ENCODE data around the gene LIF. TPM values are rescaled to one million over a fixed set of nuclear protein-coding genes. Genes with fewer than 3 reads are reported as not detected.
A peak's percentile ranks its signal among the peaks of the same experiment; 100 is the strongest.

Gene LIF
- total RNA-seq, 2 experiments from 2014 or later, result 160 to 161 TPM

DNA sequence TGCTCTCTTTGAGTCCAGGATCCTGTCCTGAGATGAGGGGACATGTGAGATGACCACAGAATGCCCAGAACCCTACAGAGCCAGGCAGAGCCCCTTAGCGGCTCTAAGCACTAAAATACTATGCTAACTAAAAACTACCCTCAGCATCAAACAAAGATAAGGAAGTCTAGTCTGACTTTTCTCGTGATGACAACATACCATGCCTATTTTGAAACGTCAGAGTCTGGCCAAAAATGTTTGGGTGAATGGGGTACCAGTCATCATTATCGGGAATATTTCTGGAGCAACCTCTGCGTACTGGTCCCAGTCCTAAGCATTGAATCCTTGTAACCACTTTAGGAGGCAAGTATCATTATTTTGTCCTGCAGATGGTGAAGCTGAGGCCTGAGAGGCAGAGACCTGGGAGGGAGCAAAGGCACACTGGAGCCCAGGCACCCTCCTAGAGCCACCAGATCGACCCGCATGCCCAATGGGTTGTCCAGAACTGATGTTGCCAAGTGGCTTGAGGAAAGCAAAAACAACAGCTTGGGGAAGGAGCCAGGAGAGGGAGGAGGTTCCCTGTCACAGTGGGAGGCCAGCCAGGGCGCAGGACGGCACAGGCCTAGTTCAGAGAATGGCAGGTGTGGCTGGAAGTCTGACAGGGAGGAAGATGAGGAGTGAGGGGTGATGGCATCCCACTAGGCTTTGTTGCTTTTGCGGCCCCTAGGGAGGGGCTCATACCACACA is 27.3 kb upstream of the LIF start:
- TF ChIP-seq, protein P1, sequence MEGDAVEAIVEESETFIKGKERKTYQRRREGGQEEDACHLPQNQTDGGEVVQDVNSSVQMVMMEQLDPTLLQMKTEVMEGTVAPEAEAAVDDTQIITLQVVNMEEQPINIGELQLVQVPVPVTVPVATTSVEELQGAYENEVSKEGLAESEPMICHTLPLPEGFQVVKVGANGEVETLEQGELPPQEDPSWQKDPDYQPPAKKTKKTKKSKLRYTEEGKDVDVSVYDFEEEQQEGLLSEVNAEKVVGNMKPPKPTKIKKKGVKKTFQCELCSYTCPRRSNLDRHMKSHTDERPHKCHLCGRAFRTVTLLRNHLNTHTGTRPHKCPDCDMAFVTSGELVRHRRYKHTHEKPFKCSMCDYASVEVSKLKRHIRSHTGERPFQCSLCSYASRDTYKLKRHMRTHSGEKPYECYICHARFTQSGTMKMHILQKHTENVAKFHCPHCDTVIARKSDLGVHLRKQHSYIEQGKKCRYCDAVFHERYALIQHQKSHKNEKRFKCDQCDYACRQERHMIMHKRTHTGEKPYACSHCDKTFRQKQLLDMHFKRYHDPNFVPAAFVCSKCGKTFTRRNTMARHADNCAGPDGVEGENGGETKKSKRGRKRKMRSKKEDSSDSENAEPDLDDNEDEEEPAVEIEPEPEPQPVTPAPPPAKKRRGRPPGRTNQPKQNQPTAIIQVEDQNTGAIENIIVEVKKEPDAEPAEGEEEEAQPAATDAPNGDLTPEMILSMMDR (IDR thresholded peaks at IDR 0.05), result no peak
- peaks cover 39% of the 10 kb centered on the region for H3K4me1 Mint-ChIP-seq (ENCODE audit: low read depth)
- POLR2A ChIA-PET, result no interaction called here

DNA sequence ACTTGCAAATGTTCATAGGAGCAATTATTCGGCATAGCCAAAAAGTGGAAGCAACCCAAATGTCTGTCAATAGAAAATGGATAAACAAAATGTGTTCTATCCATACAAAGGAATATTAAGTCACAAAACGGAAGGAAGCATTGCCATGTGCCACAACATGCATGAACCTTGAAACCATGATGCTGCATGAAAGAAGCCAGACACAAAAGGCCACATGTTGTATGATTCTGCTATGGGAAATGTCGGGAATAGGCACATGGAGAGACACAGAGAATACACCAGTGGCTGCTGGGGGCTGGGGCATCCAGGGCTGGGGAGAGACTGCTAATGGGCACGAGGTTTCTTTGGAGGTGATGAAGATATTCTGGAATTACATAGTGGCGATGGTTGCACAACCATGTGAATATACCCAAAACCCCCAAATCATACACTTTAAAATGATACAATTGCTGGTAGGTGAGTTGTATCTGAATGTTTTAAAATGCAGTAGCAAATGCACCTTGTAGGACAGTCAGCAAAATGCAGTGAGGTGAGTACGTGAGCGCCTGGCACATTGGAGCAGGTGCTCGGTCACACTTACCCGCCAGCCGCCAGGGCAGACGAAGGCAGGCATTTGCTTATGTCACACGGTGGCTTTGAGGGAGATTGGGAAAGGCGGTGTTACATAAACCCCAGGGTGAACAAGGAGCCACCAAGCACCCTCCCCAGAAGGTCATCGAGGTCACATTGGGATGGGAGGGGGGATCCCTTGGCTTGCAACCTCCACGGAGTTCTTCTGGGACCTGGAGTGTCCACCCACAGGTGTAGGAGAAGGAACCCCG is 26.4 kb upstream of the LIF start:
- CTCF ChIA-PET, result interaction anchor here (1.0 kb wide), 1 partner anchor 18 kb away, joined by 4 read pairs; no protein-coding TSS in a partner anchor
- no peaks in the 10 kb centered on the region for H3K27me3 Mint-ChIP-seq
- intact Hi-C loops (cut with micrococcal nuclease), result no loop called here
- peaks cover 46% of the 10 kb centered on the region for H3K4me1 Mint-ChIP-seq (ENCODE audit: low read depth)
- POLR2A ChIA-PET, result no interaction called here
- H3K27ac Mint-ChIP-seq, result peak overlapping the region; percentile 28
- DNase-seq (no peak), ATAC-seq (no peak)
- H3K4me3 Mint-ChIP-seq, result no peak overlapping the region
- no peaks in the 10 kb centered on the region for H3K9me3 Mint-ChIP-seq
- TF ChIP-seq, protein P1 (IDR thresholded peaks at IDR 0.05), result no peak
- H3K36me3 Mint-ChIP-seq (ENCODE audit: low read depth), result peaks cover 16% of the 10 kb centered on the region

More for the DNA sequence above, 27.3 kb upstream of the LIF start:
- Mint-ChIP-seq H3K4me3 (no peak overlapping the region), H3K9me3 (no peaks in the 10 kb centered on the region), H3K27me3 (no peaks in the 10 kb centered on the region), H3K36me3 (ENCODE audit: low read depth) (peaks cover 11% of the 10 kb centered on the region), H3K27ac (no peak overlapping the region)
- CTCF ChIA-PET, result interaction anchor here (1.4 kb wide), 1 partner anchor 14 kb away, joined by 5 read pairs; no protein-coding TSS in a partner anchor
- intact Hi-C loops (cut with micrococcal nuclease), result no loop called here
- no peak for DNase-seq
- ATAC-seq, result no peak

DNA sequence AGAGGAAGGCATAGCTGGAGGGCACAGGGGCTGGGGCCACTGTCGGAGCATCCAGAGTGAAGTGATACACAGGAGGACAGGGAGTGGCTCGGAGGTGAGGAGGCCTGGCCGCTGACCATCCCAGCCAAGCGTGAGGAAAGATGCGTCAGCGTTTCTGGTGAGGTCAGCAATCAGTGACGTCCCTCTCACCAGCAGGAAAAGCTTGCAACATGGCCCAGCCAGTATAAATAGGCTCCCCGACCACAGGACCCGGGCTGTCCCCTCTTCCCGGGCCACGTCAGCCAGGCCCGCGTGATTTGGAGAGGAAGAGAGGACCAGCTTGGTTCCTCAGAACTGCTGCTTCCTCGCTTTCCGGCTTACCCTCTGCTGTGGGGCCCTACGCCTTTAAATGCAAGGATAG is 24.3 kb upstream of the LIF start:
- DNase-seq, result no peak
- peaks cover 28% of the 10 kb centered on the region for H3K36me3 Mint-ChIP-seq (ENCODE audit: low read depth)
- TF ChIP-seq, protein P1 (IDR thresholded peaks at IDR 0.05), result no peak
- intact Hi-C loops (cut with micrococcal nuclease), result no loop called here
- CTCF ChIA-PET, result interaction anchor here (1.1 to 4.4 kb wide), 2 partner anchors 12 to 17 kb away, joined by 3 to 33 read pairs; partner anchors contain the start of gene CASTOR1
- H3K4me3 Mint-ChIP-seq, result no peak overlapping the region
- H3K9me3 Mint-ChIP-seq, result no peaks in the 10 kb centered on the region
- POLR2A ChIA-PET, result interaction anchor here (0.8 to 1.2 kb wide), 2 partner anchors 8 to 71 kb away, joined by 3 to 4 read pairs; no protein-coding TSS in a partner anchor
- H3K27ac Mint-ChIP-seq, result peak overlapping the region; percentile 26
- no peak for ATAC-seq
- H3K4me1 Mint-ChIP-seq (ENCODE audit: low read depth), result peaks cover 40% of the 10 kb centered on the region
- H3K27me3 Mint-ChIP-seq, result no peaks in the 10 kb centered on the region

DNA sequence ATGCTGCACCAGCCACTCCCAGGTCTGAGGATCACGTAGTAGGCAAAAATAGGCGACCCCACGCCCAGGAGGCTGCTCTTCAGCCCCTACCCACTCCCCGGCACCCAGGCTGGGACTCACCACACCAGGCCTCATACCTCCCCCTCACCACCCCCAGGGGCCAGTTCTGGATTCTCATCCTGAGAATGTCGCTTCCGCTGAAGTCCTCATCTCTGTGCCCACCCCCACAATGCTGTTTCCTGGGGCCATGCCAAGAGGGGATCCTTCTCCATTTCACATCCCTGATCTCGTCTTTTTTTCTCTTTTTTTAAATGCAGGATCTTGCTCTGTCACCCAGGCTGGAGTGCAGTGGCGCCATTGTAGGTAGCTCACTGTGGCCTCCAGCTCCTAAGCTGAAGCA is 21.8 kb upstream of the LIF start:
- intact Hi-C loops (cut with micrococcal nuclease), result no loop called here
- Mint-ChIP-seq H3K4me3 (peak overlapping the region; percentile 95), H3K27ac (peak overlapping the region; percentile 99), H3K4me1 (ENCODE audit: low read depth) (peaks cover 35% of the 10 kb centered on the region), H3K9me3 (no peaks in the 10 kb centered on the region), H3K27me3 (no peaks in the 10 kb centered on the region), H3K36me3 (ENCODE audit: low read depth) (peaks cover 51% of the 10 kb centered on the region)
- CTCF ChIA-PET, result interaction anchor here (1.0 to 4.4 kb wide), 6 partner anchors 12 to 161 kb away, joined by 3 to 33 read pairs (median 4); partner anchors contain the start of genes CASTOR1, RNF215 and SEC14L2
- TF ChIP-seq, protein P1 (IDR thresholded peaks at IDR 0.05), result no peak
- POLR2A ChIA-PET, result interaction anchor here (0.8 to 1.6 kb wide), 5 partner anchors 10 to 126 kb away, joined by 3 to 5 read pairs (median 3); no protein-coding TSS in a partner anchor
- ATAC-seq (no peak), DNase-seq (no peak)
